ENCODE results near the gene SFPQ. TPM values are rescaled to one million over a fixed set of nuclear protein-coding genes. Genes with fewer than 3 reads are reported as not detected.

SFPQ gene
- total and polyA plus RNA-seq, 3 donors from 2014 or later = 297 to 436 (median 417) TPM

- intact Hi-C loops (cut with DNase I; ENCODE audit: low total_unique reads) = no loop called here
These were observed 33.6 kb upstream of the SFPQ start for GRCh38 chr1:35226546-35226945.

GRCh38 chr1:35223084-35223630, 30.2 kb upstream of the SFPQ start:
- H3K9me3 ChIP-seq = no peaks in the 10 kb centered on the region
- DNase-seq = no peak
- H3K4me3 ChIP-seq = no peak overlapping the region
- TF ChIP-seq POLR2A (IDR thresholded peaks at IDR 0.05) (no peak), CTCF (IDR thresholded peaks at IDR 0.05) (no peak)
- no peaks in the 10 kb centered on the region for H3K36me3 ChIP-seq (ENCODE audit: low read depth, missing control alignments)
- intact Hi-C loops (cut with DNase I; ENCODE audit: low total_unique reads) = no loop called here
- H3K27me3 ChIP-seq = no peaks in the 10 kb centered on the region
- no peaks in the 10 kb centered on the region for H3K4me1 ChIP-seq
- H3K27ac ChIP-seq = no peak overlapping the region
- WGBS, 2 donors = 66 to 83% methylated on average over 4 of the region's 4 CpGs

More at GRCh38 chr1:35226546-35226945, 33.6 kb upstream of the SFPQ start:
- Histone ChIP-seq H3K4me3 (no peak overlapping the region), H3K9me3 (no peaks in the 10 kb centered on the region), H3K36me3 (ENCODE audit: low read depth, missing control alignments) (no peaks in the 10 kb centered on the region), H3K27ac (no peak overlapping the region), H3K27me3 (no peaks in the 10 kb centered on the region), H3K4me1 (no peaks in the 10 kb centered on the region)
- WGBS, 2 donors = 82 to 92% methylated on average over 2 of the region's 2 CpGs
- TF ChIP-seq POLR2A (IDR thresholded peaks at IDR 0.05) (no peak), CTCF (IDR thresholded peaks at IDR 0.05) (no peak)
- DNase-seq = no peak

- no peak overlapping the region for H3K27ac ChIP-seq
- TF ChIP-seq POLR2A (IDR thresholded peaks at IDR 0.05) (no peak), CTCF (IDR thresholded peaks at IDR 0.05) (no peak)
- DNase-seq = no peak
These were observed 29.6 kb upstream of the SFPQ start for GRCh38 chr1:35222322-35223083.

GRCh38 chr1:35220976-35221375, 28.0 kb upstream of the SFPQ start:
- H3K27me3 ChIP-seq = no peaks in the 10 kb centered on the region
- no peaks in the 10 kb centered on the region for H3K4me1 ChIP-seq
- no peak overlapping the region for H3K4me3 ChIP-seq
- H3K36me3 ChIP-seq (ENCODE audit: low read depth, missing control alignments) = no peaks in the 10 kb centered on the region
- intact Hi-C loops (cut with DNase I; ENCODE audit: low total_unique reads) = no loop called here
- no peaks in the 10 kb centered on the region for H3K9me3 ChIP-seq
- no peak overlapping the region for H3K27ac ChIP-seq
- DNase-seq = no peak
- TF ChIP-seq CTCF (IDR thresholded peaks at IDR 0.05) (peak in 1 of 3 experiments; percentile 38), POLR2A (IDR thresholded peaks at IDR 0.05) (no peak)
- WGBS, 2 donors = 61 to 67% methylated on average over 2 of the region's 2 CpGs

More at GRCh38 chr1:35222322-35223083, 29.6 kb upstream of the SFPQ start:
- no peaks in the 10 kb centered on the region for H3K9me3 ChIP-seq
- H3K36me3 ChIP-seq (ENCODE audit: low read depth, missing control alignments) = no peaks in the 10 kb centered on the region
- intact Hi-C loops (cut with DNase I; ENCODE audit: low total_unique reads) = no loop called here
- H3K4me1 ChIP-seq = no peaks in the 10 kb centered on the region
- H3K4me3 ChIP-seq = no peak overlapping the region
- H3K27me3 ChIP-seq = no peaks in the 10 kb centered on the region
- WGBS, 2 donors = 53 to 56% methylated on average over 6 of the region's 6 CpGs

Data from testis (tissue), 3 donors.